Lower lobe of right lung (tissue), 2 donors: Measurements from ENCODE around the gene VRK1. TPM values are rescaled to one million over a fixed set of nuclear protein-coding genes. Genes with fewer than 3 reads are reported as not detected.

Experiments
- ATAC-seq, 2 donors: fragments of 200-7000 bp; cut with Tn5 transposase; one replicate each; pipeline ENCODE4 v1.9.1; 2020 to 2022; ENCODE audit warnings: mild to moderate bottlenecking in 2 of 2, moderate library complexity in 2 of 2
- DNase-seq: peaks from one replicate; pipeline ENCODE4 v3.0.0-alpha.2; 2020
- H3K27ac ChIP-seq: fragments of 200-600 bp; one replicate; pipeline ENCODE4 v1.8.0; 2022
- H3K27me3 ChIP-seq: fragments of 200-600 bp; one replicate; pipeline ENCODE4 v1.8.0; 2022; ENCODE audit warnings: low read depth
- H3K36me3 ChIP-seq: fragments of 200-600 bp; one replicate; pipeline ENCODE4 v1.8.0; 2022; ENCODE audit warnings: mild to moderate bottlenecking
- H3K4me1 ChIP-seq: fragments of 200-600 bp; one replicate; pipeline ENCODE4 v1.8.0; 2022
- H3K4me3 ChIP-seq: fragments of 200-600 bp; one replicate; pipeline ENCODE4 v1.8.0; 2022; ENCODE audit warnings: mild to moderate bottlenecking
- H3K9me3 ChIP-seq: fragments of 200-600 bp; one replicate; pipeline ENCODE4 v1.8.0; 2022
- intact Hi-C: fragments of 100-400 bp; cut with DNase I; formaldehyde crosslinking; loops from one replicate; pipeline ENCODE4 v1.11.0; 2022
- total RNA-seq: library from RNA; stranded (reverse); fragmentation: NEBNext Ultra II Directional; extraction: Animal tissue kit (Norgen Biotek cat#: 25700); gene quantifications from one replicate; pipeline ENCODE4 v1.2.1, GENCODE V29; 2021
- TF ChIP-seq, protein P1 (sequence below): fragments of 200-600 bp; IDR thresholded peaks from one replicate; pipeline ENCODE4 v1.8.0; 2022; ENCODE audit warnings: antibody characterized with exemption, mild to moderate bottlenecking
- donor health status: DM: no; HTN: yes; CAD: no; lungs with severe emphysema.

VRK1 gene
- total RNA-seq, 1 donor from 2014 or later, result 9.5 TPM

DNA sequence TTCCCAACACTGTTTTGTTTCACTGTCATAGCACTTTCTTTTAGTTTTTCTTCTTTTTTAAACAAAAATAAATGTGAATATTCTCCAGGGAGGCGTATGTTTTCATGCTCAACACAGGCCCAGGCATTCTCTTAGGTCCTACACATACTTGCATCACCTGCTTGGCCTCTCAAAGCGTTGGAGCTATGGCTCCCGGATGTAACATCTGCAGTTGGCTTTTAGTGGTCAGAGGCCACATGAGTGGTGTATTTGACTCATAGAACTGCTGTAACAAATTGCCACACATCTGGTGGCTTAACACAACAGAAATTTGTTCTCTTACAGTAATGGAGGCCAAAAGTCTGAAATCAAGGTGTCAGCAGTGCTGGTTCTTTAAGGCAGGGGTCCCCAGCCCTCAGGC, 44.6 kb upstream of the VRK1 start:
- Histone ChIP-seq H3K4me1 (no peaks in the 10 kb centered on the region), H3K27me3 (peaks cover 16% of the 10 kb centered on the region)
- no peak for ATAC-seq

GRCh38 chr14:96754162-96754844, 42.9 kb upstream of the VRK1 start:
- H3K27ac ChIP-seq, result no peak overlapping the region
- TF ChIP-seq, protein P1, sequence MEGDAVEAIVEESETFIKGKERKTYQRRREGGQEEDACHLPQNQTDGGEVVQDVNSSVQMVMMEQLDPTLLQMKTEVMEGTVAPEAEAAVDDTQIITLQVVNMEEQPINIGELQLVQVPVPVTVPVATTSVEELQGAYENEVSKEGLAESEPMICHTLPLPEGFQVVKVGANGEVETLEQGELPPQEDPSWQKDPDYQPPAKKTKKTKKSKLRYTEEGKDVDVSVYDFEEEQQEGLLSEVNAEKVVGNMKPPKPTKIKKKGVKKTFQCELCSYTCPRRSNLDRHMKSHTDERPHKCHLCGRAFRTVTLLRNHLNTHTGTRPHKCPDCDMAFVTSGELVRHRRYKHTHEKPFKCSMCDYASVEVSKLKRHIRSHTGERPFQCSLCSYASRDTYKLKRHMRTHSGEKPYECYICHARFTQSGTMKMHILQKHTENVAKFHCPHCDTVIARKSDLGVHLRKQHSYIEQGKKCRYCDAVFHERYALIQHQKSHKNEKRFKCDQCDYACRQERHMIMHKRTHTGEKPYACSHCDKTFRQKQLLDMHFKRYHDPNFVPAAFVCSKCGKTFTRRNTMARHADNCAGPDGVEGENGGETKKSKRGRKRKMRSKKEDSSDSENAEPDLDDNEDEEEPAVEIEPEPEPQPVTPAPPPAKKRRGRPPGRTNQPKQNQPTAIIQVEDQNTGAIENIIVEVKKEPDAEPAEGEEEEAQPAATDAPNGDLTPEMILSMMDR, result no peak
- no peak for ATAC-seq
- no peak overlapping the region for H3K4me3 ChIP-seq
- H3K4me1 ChIP-seq, result no peaks in the 10 kb centered on the region
- no peak for DNase-seq
- no peaks in the 10 kb centered on the region for H3K36me3 ChIP-seq
- no peaks in the 10 kb centered on the region for H3K9me3 ChIP-seq
- intact Hi-C loops, result no loop called here
- peaks cover 9% of the 10 kb centered on the region for H3K27me3 ChIP-seq

More for the DNA sequence above, 44.6 kb upstream of the VRK1 start:
- Histone ChIP-seq H3K4me3 (no peak overlapping the region), H3K36me3 (no peaks in the 10 kb centered on the region), H3K27ac (no peak overlapping the region), H3K9me3 (no peaks in the 10 kb centered on the region)
- no peak for DNase-seq
- TF ChIP-seq, protein P1, result no peak
- intact Hi-C loops, result no loop called here

- no peak overlapping the region for H3K27ac ChIP-seq
- H3K9me3 ChIP-seq, result no peaks in the 10 kb centered on the region
- no peak for ATAC-seq
- H3K27me3 ChIP-seq, result peaks cover 4% of the 10 kb centered on the region
- no peaks in the 10 kb centered on the region for H3K4me1 ChIP-seq
- TF ChIP-seq, protein P1, result no peak
- no peak for DNase-seq
- no peak overlapping the region for H3K4me3 ChIP-seq
- intact Hi-C loops, result no loop called here
- no peaks in the 10 kb centered on the region for H3K36me3 ChIP-seq
Measured at GRCh38 chr14:96754845-96755184, 42.4 kb upstream of the VRK1 start.

- H3K36me3 ChIP-seq, result no peaks in the 10 kb centered on the region
- DNase-seq (no peak), ATAC-seq (no peak)
- no peaks in the 10 kb centered on the region for H3K4me1 ChIP-seq
- H3K4me3 ChIP-seq, result no peak overlapping the region
- intact Hi-C loops, result no loop called here
- TF ChIP-seq, protein P1, result no peak
- H3K27ac ChIP-seq, result no peak overlapping the region
- no peaks in the 10 kb centered on the region for H3K9me3 ChIP-seq
- H3K27me3 ChIP-seq, result no peaks in the 10 kb centered on the region
Measured at GRCh38 chr14:96756745-96757144, 40.4 kb upstream of the VRK1 start.

DNA sequence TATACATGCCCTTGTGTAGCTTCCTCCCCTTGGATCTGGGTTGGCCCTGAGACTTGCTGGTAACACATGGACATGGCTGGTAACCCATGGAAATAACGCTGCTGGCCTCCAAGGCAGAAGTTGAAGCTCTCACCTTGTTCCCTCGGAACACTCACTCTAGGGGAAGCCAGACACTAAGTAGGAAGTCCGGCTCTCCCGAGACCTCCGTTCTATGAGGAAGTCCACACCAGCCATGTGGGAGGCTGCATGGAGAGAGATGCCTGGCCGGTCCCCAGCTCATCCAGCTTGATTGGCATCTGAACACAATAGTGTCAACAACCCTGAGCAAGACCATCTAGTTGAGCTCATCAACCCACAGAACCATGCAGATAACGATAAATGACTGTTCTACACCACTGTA, 39.7 kb upstream of the VRK1 start:
- DNase-seq (no peak), ATAC-seq (no peak)
- TF ChIP-seq, protein P1, result no peak
- H3K36me3 ChIP-seq, result no peaks in the 10 kb centered on the region
- H3K4me3 ChIP-seq, result no peak overlapping the region
- no peaks in the 10 kb centered on the region for H3K27me3 ChIP-seq
- H3K9me3 ChIP-seq, result no peaks in the 10 kb centered on the region
- no peak overlapping the region for H3K27ac ChIP-seq
- H3K4me1 ChIP-seq, result no peaks in the 10 kb centered on the region
- intact Hi-C loops, result no loop called here
